GM12878 (cell line): Measurements from ENCODE around the gene MAB21L3. TPM values are rescaled to one million over a fixed set of nuclear protein-coding genes. Genes with fewer than 3 reads are reported as not detected.

Source experiments
- ATAC-seq: fragments of 200-7000 bp; cut with Tn5 transposase; 3 replicates; pipeline ENCODE4 v1.9.1; 2020; ENCODE audit warnings: mild to moderate bottlenecking, moderate library complexity
- BruUV-seq: library from RNA; stranded (reverse); fragments of 400-500 nt; replicated peaks from 2 replicates; lab custom pipeline; 2021; lab: Mats Ljungman, UMichigan
- CTCF ChIA-PET: fragments of 300-600 bp; sonication (Branson Sonifier 250); formaldehyde crosslinking; extraction: SDS; loops from one replicate; lab custom pipeline; 2021; ENCODE audit warnings: inconsistent platforms; lab: Yijun Ruan, JAX
- POLR2A ChIA-PET: fragments of 350-600 bp; formaldehyde crosslinking; extraction: SDS; loops from one replicate; lab custom pipeline; 2021; ENCODE audit warnings: inconsistent platforms; lab: Charles Lee
- RAD21 ChIA-PET: fragments of 300-600 bp; sonication (Branson Sonifier 250); formaldehyde crosslinking; loops from one replicate; lab custom pipeline; 2023; ENCODE audit warnings: antibody characterized with exemption; ENCODE audit not compliant: unreplicated experiment; lab: Charles Lee
- SMC1A ChIA-PET: fragments of 300-600 bp; sonication (Branson Sonifier 250); formaldehyde crosslinking; loops from one replicate; lab custom pipeline; 2023; ENCODE audit not compliant: unreplicated experiment, uncharacterized antibody; lab: Charles Lee
- DNase-seq: peaks from one replicate; pipeline ENCODE4 v3.0.0-alpha.2; 2011; ENCODE audit warnings: low read depth, low spot score
- FAIRE-seq: peaks from 3 replicates; lab custom pipeline; 2011; peaks lifted over from hg19 to GRCh38; lab: Jason Lieb, UNC
- H2AFZ ChIP-seq: 2 replicates; pipeline ENCODE4 v1.6.0; 2011; ENCODE audit warnings: low read depth, low read length, control low read depth; ENCODE audit not compliant: control insufficient read depth
- H3K27ac ChIP-seq: 2 replicates; pipeline ENCODE4 v1.5.1; 2011; ENCODE audit warnings: control low read depth; ENCODE audit not compliant: control insufficient read depth, insufficient read depth
- H3K27me3 ChIP-seq, 2 experiments: replicated peaks in 1 of 2; 2 replicates each; pipeline versions ENCODE4 v1.6.0 to v1.6.1; 2011; ENCODE audit warnings: low read length in 1 of 2; ENCODE audit not compliant: control insufficient read depth in 2 of 2, insufficient read depth in 2 of 2
- H3K36me3 ChIP-seq, 2 experiments: 2 replicates each; pipeline ENCODE4 v1.5.1; 2011; ENCODE audit warnings: low read length in 1 of 2; ENCODE audit not compliant: control insufficient read depth in 2 of 2, insufficient read depth in 2 of 2
- H3K4me1 ChIP-seq: 2 replicates; pipeline ENCODE4 v1.6.1; 2011; ENCODE audit warnings: mild to moderate bottlenecking, low read length, moderate library complexity, mixed read lengths; ENCODE audit not compliant: control insufficient read depth, insufficient read depth
- H3K4me2 ChIP-seq: 2 replicates; pipeline ENCODE4 v1.6.0; 2011; ENCODE audit warnings: control low read depth; ENCODE audit not compliant: control insufficient read depth, insufficient read depth
- H3K4me3 ChIP-seq: fragments of 200-600 bp; sonication (generic); 2 replicates; pipeline ENCODE4 v1.5.1; 2016
- H3K79me2 ChIP-seq: 2 replicates; pipeline ENCODE4 v1.6.0; 2011; ENCODE audit warnings: low read length; ENCODE audit not compliant: control insufficient read depth, insufficient read depth
- H3K9ac ChIP-seq: 2 replicates; pipeline ENCODE4 v1.8.0; 2011; ENCODE audit warnings: low read length, control low read depth, mixed read lengths; ENCODE audit not compliant: control insufficient read depth, insufficient read depth
- H3K9me3 ChIP-seq: replicated peaks from 3 replicates; pipeline ENCODE4 v1.5.1; 2011; ENCODE audit warnings: mild to moderate bottlenecking, low read length; ENCODE audit not compliant: control insufficient read depth, insufficient read depth
- H4K20me1 ChIP-seq: 2 replicates; pipeline ENCODE4 v1.6.0; 2011; ENCODE audit not compliant: control insufficient read depth, insufficient read depth
- CBX3 ChIP-seq: fragments of 200-600 bp; sonication (generic); IDR thresholded peaks from 2 replicates; pipeline ENCODE4 v1.6.1; 2016; ENCODE audit warnings: low read depth, borderline replicate concordance
- CHD1 ChIP-seq: IDR thresholded peaks from 2 replicates; pipeline ENCODE4 v1.6.1; 2012; ENCODE audit warnings: low read depth, low read length, improper control_type of control experiment
- CHD4 ChIP-seq: fragments of 200-600 bp; sonication (generic); IDR thresholded peaks from 2 replicates; pipeline ENCODE4 v1.6.1; 2016; ENCODE audit warnings: mild to moderate bottlenecking
- CREM ChIP-seq: IDR thresholded peaks from 2 replicates; pipeline ENCODE4 v1.6.1; 2014; ENCODE audit warnings: antibody characterized with exemption, low read depth
- MXI1 ChIP-seq: fragments of 150-350 bp; IDR thresholded peaks from 2 replicates; pipeline ENCODE4 v1.6.1; 2011; ENCODE audit warnings: low read depth, mild to moderate bottlenecking, inconsistent platforms, low read length, improper control_type of control experiment
- RBBP5 ChIP-seq: fragments of 200-600 bp; sonication (generic); conservative IDR thresholded peaks from 2 replicates; pipeline ENCODE4 v1.6.1; 2016
- SRF ChIP-seq, 2 experiments: IDR thresholded peaks; 2 replicates each; pipeline ENCODE4 v1.6.1; 2011; ENCODE audit warnings: low read depth in 2 of 2, low read length in 2 of 2, mild to moderate bottlenecking in 1 of 2, moderate library complexity in 1 of 2
- ZZZ3 ChIP-seq: IDR thresholded peaks from 2 replicates; pipeline ENCODE4 v1.6.1; 2011; ENCODE audit warnings: low read depth; ENCODE audit not compliant: control insufficient read depth, insufficient read length
- WGBS: methylation state at CpG from one replicate; pipeline ENCODE4 v1.1.6; 2016; ENCODE audit warnings: low lambda C conversion rate; ENCODE audit not compliant: insufficient replicate concordance, insufficient coverage; ENCODE audit errors: missing lambda C conversion rate; 5-methylcytosine and 5-hydroxymethylcytosine counted together
- in situ Hi-C: fragments of 300-500 bp; cut with MboI; formaldehyde crosslinking; loops from 9 replicates; pipeline ENCODE4 v1.14.3; 2018; ENCODE audit warnings: mixed read lengths
- intact Hi-C: fragments of 100-400 bp; cut with micrococcal nuclease; formaldehyde crosslinking; loops from one replicate; pipeline ENCODE4 v1.14.2; 2022; ENCODE audit not compliant: unreplicated experiment
- polyA plus RNA-seq, 11 experiments: library from polyadenylated mRNA; depleted of rRNA in 4 of 11; unstranded in 6 of 11; stranded (reverse) in 5 of 11; fragments of >200 nt; fragmentation: Nextera tagmentation in 4 of 11; fragmentation: Illumina TruSeq in 1 of 11; extraction: Ambion mirVana in 4 of 11; extraction: Trizol in 1 of 11; gene quantifications; 1 replicate in 1 of 11; 2 replicates in 10 of 11; pipeline versions ENCODE4 v1.2.1 to v1.2.3, GENCODE V29; 2011 to 2016; ENCODE audit warnings: inconsistent platforms in 2 of 11, missing spikeins in 2 of 11, low read depth in 1 of 11
- total RNA-seq, 4 experiments: library from RNA; depleted of rRNA in 3 of 4; stranded (reverse); fragments of >200 nt in 3 of 4; fragmentation: Illumina TruSeq in 1 of 4; extraction: Trizol in 1 of 4; gene quantifications; 2 replicates each; pipeline versions ENCODE4 v1.2.1 to v1.2.3, GENCODE V29; 2013 to 2021
- TF ChIP-seq, protein P1 (sequence below): fragments of 450-650 bp; IDR thresholded peaks from 2 replicates; pipeline ENCODE4 v1.6.1; 2017; ENCODE audit warnings: mild to moderate bottlenecking, low read depth, inconsistent platforms; ENCODE audit not compliant: poor library complexity, severe bottlenecking

The MAB21L3 gene
- total and polyA plus RNA-seq, 10 of the 15 experiments (the other 5 are each of a cell fraction or from before 2014, with no cell fraction given): 0.18 to 18.6 (median 1.3) TPM

DNA sequence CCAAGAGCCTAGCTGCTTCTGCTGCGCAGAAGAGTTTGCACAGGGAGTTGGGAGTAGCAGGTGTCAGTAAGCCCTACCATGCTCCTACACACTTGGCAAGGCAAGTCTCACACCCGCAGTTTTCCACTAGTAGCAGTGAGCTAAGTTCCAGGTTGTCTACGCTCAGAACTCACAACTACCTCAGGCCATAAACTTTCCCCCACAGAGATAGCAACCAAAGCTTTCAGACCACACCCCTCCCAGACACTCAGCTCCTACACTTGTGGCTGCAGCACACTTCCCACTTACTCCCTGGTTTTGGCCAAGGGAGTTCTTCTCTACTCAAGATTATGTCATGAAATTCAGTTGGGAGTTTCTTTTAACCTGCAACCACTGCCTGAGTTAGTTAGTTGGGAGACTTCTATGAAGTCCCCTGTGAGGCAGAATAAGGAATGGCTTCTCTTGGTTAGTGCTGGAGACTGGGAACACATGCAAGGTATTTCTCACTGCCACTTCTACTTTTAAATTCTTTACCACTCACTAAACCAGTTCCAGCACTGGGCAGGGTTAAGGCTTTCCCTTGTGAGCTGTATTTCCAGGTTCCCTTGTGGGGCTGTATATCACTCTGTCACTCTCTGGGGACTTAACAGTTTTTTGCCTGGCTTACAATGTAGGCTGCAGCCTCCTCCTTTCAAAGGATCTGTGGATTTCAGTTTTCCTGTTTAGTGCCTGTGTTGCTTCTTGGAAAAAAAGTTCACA is 18.3 kb upstream of the MAB21L3 start:
- BruUV-seq: no TSS peak
- DNase-seq (no peak), ATAC-seq (no peak), FAIRE-seq (no peak)
- no peaks in the 10 kb centered on the region for H3K36me3 ChIP-seq
- no peak overlapping the region for H2AFZ ChIP-seq
- no peaks in the 10 kb centered on the region for H3K79me2 ChIP-seq
- SMC1A ChIA-PET: interaction anchor here (1.3 to 1.6 kb wide), 2 partner anchors 11 to 17 kb away, joined by 4 to 6 read pairs; no protein-coding TSS in a partner anchor
- no peaks in the 10 kb centered on the region; the same call in 2 of the 3 replicates for H3K9me3 ChIP-seq
- no peak overlapping the region for H3K9ac ChIP-seq
- no peaks in the 10 kb centered on the region for H4K20me1 ChIP-seq
- H3K27ac ChIP-seq: no peak overlapping the region
- 14% methylated on average over 3 of the region's 3 CpGs for whole genome bisulfite sequencing
- intact Hi-C loops: no loop called here
- CTCF ChIA-PET: interaction anchor here (1.0 to 1.5 kb wide), 3 partner anchors 46 to 112 kb away, joined by 3 to 4 read pairs (median 4); no protein-coding TSS in a partner anchor
- H3K4me2 ChIP-seq: no peak overlapping the region
- no peak for TF ChIP-seq CREM
- TF ChIP-seq CHD1: no peak
- H3K4me3 ChIP-seq: no peak overlapping the region
- in situ Hi-C loops: no loop called here
- RAD21 ChIA-PET: no interaction called here
- H3K27me3 ChIP-seq: no peaks in the 10 kb centered on the region
- H3K4me1 ChIP-seq: no peaks in the 10 kb centered on the region
- POLR2A ChIA-PET: no interaction called here

DNA sequence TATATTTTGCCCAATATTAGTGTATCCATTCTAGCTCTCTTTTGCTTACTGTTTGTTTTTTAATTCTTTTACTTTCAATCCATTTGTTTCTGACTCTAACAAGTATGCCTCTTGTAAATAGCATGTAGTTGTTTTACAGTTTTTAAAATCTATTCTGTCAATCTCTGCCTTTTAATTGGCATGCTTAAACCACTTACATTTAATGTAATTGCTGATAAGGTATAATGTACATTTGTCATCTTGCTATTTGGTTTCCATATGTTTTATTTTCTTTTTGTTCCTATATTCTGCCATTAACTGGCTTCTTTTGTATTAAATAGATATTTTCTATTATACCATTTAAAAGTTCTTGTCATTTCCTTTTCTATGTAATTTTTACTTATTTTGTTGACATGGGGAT is 16.2 kb upstream of the MAB21L3 start:
- TF ChIP-seq ZZZ3 (no peak), SRF (IDR thresholded peaks at IDR 0.05; ENCODE audit: low read depth in 2 of 2, low read length in 2 of 2) (no peak), CHD4 (no peak), CBX3 (no peak), RBBP5 (no peak), MXI1 (no peak)
- TF ChIP-seq, protein P1, sequence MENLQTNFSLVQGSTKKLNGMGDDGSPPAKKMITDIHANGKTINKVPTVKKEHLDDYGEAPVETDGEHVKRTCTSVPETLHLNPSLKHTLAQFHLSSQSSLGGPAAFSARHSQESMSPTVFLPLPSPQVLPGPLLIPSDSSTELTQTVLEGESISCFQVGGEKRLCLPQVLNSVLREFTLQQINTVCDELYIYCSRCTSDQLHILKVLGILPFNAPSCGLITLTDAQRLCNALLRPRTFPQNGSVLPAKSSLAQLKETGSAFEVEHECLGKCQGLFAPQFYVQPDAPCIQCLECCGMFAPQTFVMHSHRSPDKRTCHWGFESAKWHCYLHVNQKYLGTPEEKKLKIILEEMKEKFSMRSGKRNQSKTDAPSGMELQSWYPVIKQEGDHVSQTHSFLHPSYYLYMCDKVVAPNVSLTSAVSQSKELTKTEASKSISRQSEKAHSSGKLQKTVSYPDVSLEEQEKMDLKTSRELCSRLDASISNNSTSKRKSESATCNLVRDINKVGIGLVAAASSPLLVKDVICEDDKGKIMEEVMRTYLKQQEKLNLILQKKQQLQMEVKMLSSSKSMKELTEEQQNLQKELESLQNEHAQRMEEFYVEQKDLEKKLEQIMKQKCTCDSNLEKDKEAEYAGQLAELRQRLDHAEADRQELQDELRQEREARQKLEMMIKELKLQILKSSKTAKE: no peak
- ATAC-seq: no peak
- no peak overlapping the region for H3K27ac ChIP-seq
- H3K9ac ChIP-seq: no peak overlapping the region
- intact Hi-C loops (no loop called here), in situ Hi-C loops (no loop called here)
- H3K4me2 ChIP-seq: no peak overlapping the region
- DNase-seq: no peak
- H4K20me1 ChIP-seq: no peaks in the 10 kb centered on the region
- CTCF ChIA-PET: no interaction called here
- no peaks in the 10 kb centered on the region for H3K79me2 ChIP-seq
- BruUV-seq: no TSS peak
- H3K9me3 ChIP-seq: no peaks in the 10 kb centered on the region
- H2AFZ ChIP-seq: no peak overlapping the region
- H3K27me3 ChIP-seq: no peaks in the 10 kb centered on the region
- H3K4me1 ChIP-seq: no peaks in the 10 kb centered on the region
- no peak for FAIRE-seq
- POLR2A ChIA-PET: no interaction called here
- RAD21 ChIA-PET: no interaction called here
- no peak overlapping the region for H3K4me3 ChIP-seq
- H3K36me3 ChIP-seq: no peaks in the 10 kb centered on the region
- SMC1A ChIA-PET: interaction anchor here (1.1 kb wide), 1 partner anchor 10 kb away, joined by 3 read pairs; no protein-coding TSS in a partner anchor
